Hematopoietic multipotent progenitor cell treated with erythropoietin and hydrocortisone succinate and interleukin-3 and kit ligand, for 8 days (in vitro differentiated cells): ENCODE results near the gene AP1AR.

Experiments
- DNase-seq: peaks from one replicate; pipeline ENCODE4 v3.0.0-alpha.2; 2015

AP1AR gene

DNA sequence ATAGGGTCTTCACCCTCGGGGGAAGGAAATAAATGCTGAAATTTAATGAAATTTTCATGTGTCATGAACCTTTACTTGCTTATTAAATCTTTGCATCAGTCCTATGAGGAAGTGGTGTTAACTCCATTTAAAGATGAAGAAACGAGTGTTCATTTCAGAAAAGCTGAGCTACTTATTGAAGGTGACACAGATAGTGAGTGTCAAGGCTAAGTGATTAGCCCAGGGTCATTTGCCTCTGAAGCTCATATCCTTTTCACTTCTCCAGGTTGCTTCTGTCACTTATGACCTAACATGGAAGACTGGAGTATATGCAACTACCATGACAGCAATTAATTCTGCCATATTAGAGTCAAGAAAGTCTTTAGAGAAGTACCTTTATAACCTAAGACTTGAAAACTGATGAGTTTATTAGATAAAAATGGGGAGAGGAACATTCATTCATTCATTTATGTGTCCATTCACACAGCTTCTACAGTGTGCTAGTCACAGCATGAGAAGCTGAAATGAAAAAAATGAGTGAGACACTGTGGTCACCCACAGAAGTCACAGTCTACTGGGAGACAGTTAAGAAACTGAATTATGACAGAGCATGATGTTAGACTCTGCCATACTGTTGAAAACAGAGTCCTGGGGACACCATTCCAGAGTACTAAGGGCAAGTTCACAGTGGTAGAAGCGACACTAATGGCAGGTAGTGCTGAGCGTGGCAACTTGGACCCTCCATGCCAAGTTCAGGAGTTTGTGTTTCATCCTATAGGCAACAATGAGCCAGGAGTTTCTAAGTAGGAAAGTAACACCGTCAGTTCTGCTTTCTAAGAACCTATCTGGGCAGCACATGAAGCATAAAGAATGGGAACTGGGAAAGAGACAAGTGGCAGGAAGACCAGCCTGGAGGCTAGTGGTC is 86.9 kb downstream of the AP1AR start:
- no peak for DNase-seq
